Large intestine (tissue), 3 donors: Measurements from ENCODE around the gene GAB4. TPM values are rescaled to one million over a fixed set of nuclear protein-coding genes. Genes with fewer than 3 reads are reported as not detected.

Experiments
- DNase-seq, 2 donors: peaks; one replicate each; pipeline versions ENCODE4 v3.0.0 to v3.0.0-alpha.2; 2013
- H3K27ac ChIP-seq: one replicate; pipeline ENCODE4 v1.5.1; 2013; ENCODE audit warnings: low read length
- H3K27me3 ChIP-seq: 2 replicates; pipeline ENCODE4 v1.6.1; 2013; ENCODE audit warnings: low read length; ENCODE audit not compliant: control insufficient read depth, insufficient read depth
- H3K36me3 ChIP-seq: 2 replicates; pipeline ENCODE4 v1.6.1; 2013; ENCODE audit warnings: low read length; ENCODE audit not compliant: control insufficient read depth, insufficient read depth
- H3K4me1 ChIP-seq: one replicate; pipeline ENCODE4 v1.6.1; 2013; ENCODE audit warnings: low read length; ENCODE audit not compliant: control insufficient read depth, insufficient read depth
- H3K4me3 ChIP-seq: one replicate; pipeline ENCODE4 v1.5.1; 2013; ENCODE audit warnings: low read length
- H3K9me3 ChIP-seq: one replicate; pipeline ENCODE4 v1.6.1; 2013; ENCODE audit warnings: mild to moderate bottlenecking, low read depth, low read length, moderate library complexity; ENCODE audit not compliant: control insufficient read depth
- WGBS: methylation state at CpG from one replicate; pipeline ENCODE4 v1.1.5; 2013; ENCODE audit warnings: low lambda C conversion rate; ENCODE audit not compliant: insufficient coverage; 5-methylcytosine and 5-hydroxymethylcytosine counted together
- polyA plus RNA-seq: library from polyadenylated mRNA; unstranded; fragments of 120-200 nt; gene quantifications from one replicate; pipeline ENCODE4 v1.2.1, GENCODE V29; 2013

The GAB4 gene
- polyA plus RNA-seq, 1 donor, result not detected

- H3K27me3 ChIP-seq, result no peaks in the 10 kb centered on the region
- H3K27ac ChIP-seq, result no peak overlapping the region
- H3K36me3 ChIP-seq, result no peaks in the 10 kb centered on the region
- no peaks in the 10 kb centered on the region for H3K4me1 ChIP-seq
- no peak overlapping the region for H3K4me3 ChIP-seq
- DNase-seq, result no peak
- H3K9me3 ChIP-seq, result no peaks in the 10 kb centered on the region
- no CpG with 5 or more reads among the region's 6 CpGs for WGBS
These were observed 19.8 kb downstream of the GAB4 start for GRCh38 chr22:16988257-16988656.

- no CpG with 5 or more reads among the region's 7 CpGs for WGBS
- Histone ChIP-seq H3K9me3 (no peaks in the 10 kb centered on the region), H3K36me3 (no peaks in the 10 kb centered on the region), H3K4me3 (no peak overlapping the region), H3K27me3 (no peaks in the 10 kb centered on the region), H3K27ac (no peak overlapping the region), H3K4me1 (no peaks in the 10 kb centered on the region)
- no peak for DNase-seq
These were observed 20.2 kb downstream of the GAB4 start for GRCh38 chr22:16987822-16988221.

- DNase-seq, result no peak
- no peaks in the 10 kb centered on the region for H3K4me1 ChIP-seq
- no peaks in the 10 kb centered on the region for H3K27me3 ChIP-seq
- H3K9me3 ChIP-seq, result no peaks in the 10 kb centered on the region
- no CpG with 5 or more reads among the region's 10 CpGs for WGBS
- no peak overlapping the region for H3K4me3 ChIP-seq
- no peak overlapping the region for H3K27ac ChIP-seq
- no peaks in the 10 kb centered on the region for H3K36me3 ChIP-seq
These were observed 32.7 kb downstream of the GAB4 start for GRCh38 chr22:16975155-16975885.

GRCh38 chr22:16974298-16975084, 33.5 kb downstream of the GAB4 start:
- H3K9me3 ChIP-seq, result no peaks in the 10 kb centered on the region
- H3K4me1 ChIP-seq, result no peaks in the 10 kb centered on the region
- no CpG with 5 or more reads among the region's 11 CpGs for WGBS
- no peaks in the 10 kb centered on the region for H3K36me3 ChIP-seq
- no peak for DNase-seq
- H3K27me3 ChIP-seq, result no peaks in the 10 kb centered on the region
- H3K4me3 ChIP-seq, result no peak overlapping the region
- no peak overlapping the region for H3K27ac ChIP-seq

- WGBS, result no CpG with 5 or more reads among the region's 2 CpGs
- Histone ChIP-seq H3K36me3 (no peaks in the 10 kb centered on the region), H3K4me1 (no peaks in the 10 kb centered on the region), H3K9me3 (no peaks in the 10 kb centered on the region), H3K27ac (no peak overlapping the region), H3K27me3 (no peaks in the 10 kb centered on the region), H3K4me3 (no peak overlapping the region)
- DNase-seq, result no peak
These were observed 34.3 kb downstream of the GAB4 start for GRCh38 chr22:16973591-16974297.

GRCh38 chr22:16972311-16972710, 35.7 kb downstream of the GAB4 start:
- Histone ChIP-seq H3K27me3 (no peaks in the 10 kb centered on the region), H3K4me3 (no peak overlapping the region), H3K4me1 (no peaks in the 10 kb centered on the region), H3K27ac (no peak overlapping the region), H3K36me3 (no peaks in the 10 kb centered on the region), H3K9me3 (no peaks in the 10 kb centered on the region)
- no CpG with 5 or more reads among the region's 4 CpGs for WGBS
- DNase-seq, result no peak

- Histone ChIP-seq H3K4me3 (no peak overlapping the region), H3K27me3 (no peaks in the 10 kb centered on the region), H3K27ac (no peak overlapping the region), H3K36me3 (no peaks in the 10 kb centered on the region), H3K9me3 (no peaks in the 10 kb centered on the region), H3K4me1 (no peaks in the 10 kb centered on the region)
- WGBS, result no CpG with 5 or more reads among the region's 4 CpGs
- DNase-seq, result no peak
These were observed 37.6 kb downstream of the GAB4 start for GRCh38 chr22:16970446-16970845.

GRCh38 chr22:16969508-16970327, 38.3 kb downstream of the GAB4 start:
- Histone ChIP-seq H3K4me3 (no peak overlapping the region), H3K36me3 (no peaks in the 10 kb centered on the region), H3K9me3 (no peaks in the 10 kb centered on the region), H3K4me1 (no peaks in the 10 kb centered on the region), H3K27ac (no peak overlapping the region), H3K27me3 (no peaks in the 10 kb centered on the region)
- no CpG with 5 or more reads among the region's 8 CpGs for WGBS
- no peak for DNase-seq

- H3K36me3 ChIP-seq, result no peaks in the 10 kb centered on the region
- DNase-seq, result no peak
- H3K4me1 ChIP-seq, result no peaks in the 10 kb centered on the region
- no CpG with 5 or more reads among the region's 7 CpGs for WGBS
- no peak overlapping the region for H3K27ac ChIP-seq
- no peak overlapping the region for H3K4me3 ChIP-seq
- H3K9me3 ChIP-seq, result no peaks in the 10 kb centered on the region
- H3K27me3 ChIP-seq, result no peaks in the 10 kb centered on the region
These were observed 39.8 kb downstream of the GAB4 start for GRCh38 chr22:16968218-16968595.
